ENCODE data around the gene LDLRAP1.
"Not testable (repeated sequence)": the region's sequence is repeated elsewhere in the genome, so short reads cannot be mapped to it uniquely, and the experiment has no call there.

Gene LDLRAP1

GRCh38 chr1:25579292-25580252 is 36.2 kb downstream of the LDLRAP1 start:
- no peak for DNase-seq

DNA sequence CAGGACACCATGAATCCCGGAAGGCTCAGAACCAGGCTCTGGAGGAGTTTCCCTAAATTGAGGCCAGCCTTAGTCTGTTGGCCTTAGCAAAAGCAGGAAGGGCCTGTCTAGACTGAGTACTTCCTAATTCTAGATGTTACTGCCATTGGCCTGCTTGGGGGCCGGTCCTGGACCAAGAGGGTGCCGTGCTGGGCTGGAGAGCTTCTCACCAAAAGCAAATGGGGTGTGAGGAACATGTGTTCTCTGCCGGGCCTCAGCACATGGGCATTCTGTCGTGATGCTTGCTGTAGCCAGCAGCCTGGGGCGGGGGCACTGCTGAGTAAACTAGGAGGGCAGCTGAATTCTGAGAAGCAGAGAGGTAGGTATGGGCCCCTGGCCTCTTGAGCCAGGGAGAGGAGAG is 37.5 kb downstream of the LDLRAP1 start:
- no peak for DNase-seq

DNA sequence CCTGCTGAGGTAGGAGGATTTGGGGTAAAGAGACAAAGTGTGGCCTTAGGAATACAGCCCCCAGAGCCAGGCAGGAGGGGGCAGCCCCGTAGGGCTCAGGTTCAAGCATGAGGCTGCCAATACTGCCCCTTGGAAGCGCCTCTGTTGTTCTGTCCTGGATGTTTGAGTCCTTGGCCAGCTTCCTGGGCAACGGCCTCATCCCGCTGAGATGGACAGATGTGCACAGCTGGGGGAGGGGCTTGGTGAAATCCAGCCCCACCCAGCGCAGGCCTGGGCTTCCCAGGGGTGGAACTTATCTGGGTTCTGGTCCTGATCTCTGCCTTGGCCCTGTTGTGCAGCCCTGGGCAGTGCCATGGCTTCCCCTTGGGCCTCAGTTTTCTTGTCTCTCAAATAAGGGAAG is 38.4 kb downstream of the LDLRAP1 start:
- DNase-seq, result no peak

DNA sequence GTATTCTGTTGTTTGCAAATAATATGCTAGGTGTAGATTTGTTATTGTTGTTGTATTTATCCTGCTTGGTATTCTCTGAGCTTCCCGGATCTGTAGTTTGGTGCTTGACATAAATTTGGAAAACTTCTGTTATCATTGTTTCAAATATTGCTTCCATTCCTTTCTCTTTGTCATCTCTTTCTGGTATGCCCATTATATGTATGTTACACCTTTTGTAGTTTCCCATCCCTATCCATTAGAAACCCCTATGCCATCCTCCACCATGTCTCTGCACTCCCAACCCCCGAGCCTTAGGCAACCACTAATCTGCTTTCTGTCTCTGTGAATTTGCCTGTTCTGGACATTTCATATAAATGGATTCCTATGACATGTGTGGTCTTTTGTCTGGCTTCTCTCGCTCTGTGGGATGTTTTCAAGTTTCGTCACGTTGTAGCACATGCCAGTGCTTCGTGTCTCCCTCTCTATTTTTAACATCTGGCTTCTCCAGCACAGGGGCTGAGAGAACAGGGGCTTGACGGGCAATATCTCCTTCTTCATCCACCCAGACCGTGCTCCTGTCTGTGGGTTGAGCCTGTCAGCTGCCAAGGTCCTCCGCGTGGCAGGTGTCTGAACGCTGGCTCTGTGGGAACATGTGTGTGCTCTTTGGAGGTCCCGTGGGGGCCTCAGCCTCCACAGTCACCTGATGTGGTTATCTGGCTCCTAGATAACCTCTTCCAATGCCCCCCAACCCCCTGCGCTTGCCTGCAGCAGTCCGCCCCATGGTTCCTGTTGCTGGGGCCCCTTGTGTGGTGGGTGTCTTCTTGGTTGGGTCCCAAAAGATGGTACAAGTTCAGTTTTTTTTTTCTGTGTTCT is 40.3 kb downstream of the LDLRAP1 start:
- no peak for DNase-seq

- no peak for DNase-seq
Observed at GRCh38 chr1:25586181-25586588, 42.8 kb downstream of the LDLRAP1 start.

- no peak for DNase-seq
Observed at GRCh38 chr1:25587290-25587689, 43.9 kb downstream of the LDLRAP1 start.

DNA sequence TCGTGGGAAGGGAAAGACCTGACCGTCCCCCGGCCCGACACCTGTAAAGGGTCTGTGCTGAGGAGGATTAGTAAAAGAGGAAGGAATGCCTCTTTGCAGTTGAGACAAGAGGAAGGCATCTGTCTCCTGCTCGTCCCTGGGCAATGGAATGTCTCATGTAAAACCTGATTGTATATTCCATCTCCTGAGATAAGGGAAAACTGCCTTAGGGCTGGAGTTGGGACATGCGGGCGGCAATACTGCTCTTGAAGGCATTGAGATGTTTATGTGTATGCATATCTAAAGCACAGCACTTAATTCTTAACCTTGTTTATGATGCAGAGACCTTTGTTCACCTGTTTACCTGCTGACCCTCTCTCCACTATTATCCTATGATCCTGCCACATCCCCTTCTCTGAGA is 44.8 kb downstream of the LDLRAP1 start:
- not testable (repeated sequence) for DNase-seq

DNA sequence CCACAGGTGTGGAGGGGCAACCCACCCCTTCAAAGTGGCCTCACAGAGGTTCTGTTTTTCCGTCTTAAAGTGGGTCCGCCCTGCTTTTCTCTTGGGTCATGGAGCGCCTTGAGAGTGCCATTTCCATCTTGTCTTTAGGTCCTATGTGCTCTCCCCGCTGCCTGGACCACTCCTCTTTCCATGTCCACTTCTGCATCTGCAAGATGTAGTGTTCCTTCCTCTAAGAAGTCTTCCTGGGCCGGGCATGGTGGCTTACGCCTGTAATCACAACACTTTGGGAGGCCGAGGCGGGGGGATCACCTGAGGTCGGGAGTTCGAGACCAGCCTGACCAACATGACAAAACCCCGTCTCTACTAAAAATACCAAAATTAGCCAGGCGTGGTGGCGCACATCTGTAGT is 45.4 kb downstream of the LDLRAP1 start:
- not testable (repeated sequence) for DNase-seq

GRCh38 chr1:25590096-25590824 is 46.9 kb downstream of the LDLRAP1 start:
- no peak for DNase-seq

- no peak for DNase-seq
Observed at GRCh38 chr1:25593861-25594260, 50.5 kb downstream of the LDLRAP1 start.

DNA sequence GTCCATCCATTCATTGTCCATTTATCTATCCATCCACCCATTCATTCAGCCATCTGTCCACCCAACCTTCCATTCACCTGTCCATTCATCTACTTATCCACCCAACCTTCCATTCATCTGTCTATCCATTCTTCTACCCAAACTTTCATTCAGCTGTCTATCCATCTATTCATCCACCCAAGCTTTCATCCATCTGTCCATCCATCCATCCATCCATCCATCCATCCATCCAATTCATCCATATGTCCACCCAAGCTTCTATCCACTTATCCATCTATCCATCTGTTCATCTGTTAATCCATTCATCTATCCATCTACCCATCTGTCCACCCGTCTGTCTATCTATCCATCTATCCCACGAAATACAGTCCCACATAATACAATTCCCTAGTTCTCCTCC is 51.6 kb downstream of the LDLRAP1 start:
- no peak for DNase-seq

DNA sequence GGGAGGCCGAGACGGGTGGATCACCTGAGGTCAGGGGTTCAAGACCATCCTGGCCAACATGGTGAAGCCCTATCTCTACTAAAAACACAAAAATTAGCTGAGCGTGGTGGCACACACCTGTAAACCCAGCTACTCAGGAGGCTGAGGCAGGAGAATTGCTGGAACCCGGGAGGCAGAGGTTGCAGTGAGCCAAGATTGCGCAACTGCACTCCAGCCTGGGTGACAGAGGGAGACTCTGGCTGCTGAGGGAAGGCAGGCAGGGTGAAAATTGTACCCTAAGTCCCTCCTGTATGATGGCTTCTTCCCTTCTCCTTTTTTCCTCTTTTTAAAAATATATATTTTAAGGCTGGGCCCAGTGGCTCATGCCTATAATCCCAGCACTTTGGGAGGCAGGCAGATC is 53.2 kb downstream of the LDLRAP1 start:
- not testable (repeated sequence) for DNase-seq

DNA sequence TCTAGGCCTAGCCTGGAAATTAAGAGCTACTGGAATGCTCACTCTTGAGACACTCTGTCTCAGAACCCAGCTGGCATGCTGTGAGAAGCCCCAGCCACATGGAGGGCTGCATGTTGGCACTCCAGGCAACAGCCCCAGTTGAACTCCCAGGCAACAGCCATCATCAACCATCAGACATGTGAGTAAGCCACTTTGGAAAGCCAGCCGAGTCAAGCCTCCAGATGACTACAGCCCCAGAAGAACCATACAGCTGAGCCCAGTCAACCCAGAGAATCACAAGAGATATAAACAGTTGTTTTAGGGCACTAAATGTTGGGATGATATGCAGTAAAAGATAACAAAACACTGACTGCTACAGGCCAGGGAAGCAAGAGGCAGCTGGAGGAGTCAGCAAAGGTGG is 55.5 kb downstream of the LDLRAP1 start:
- no peak for DNase-seq

DNA sequence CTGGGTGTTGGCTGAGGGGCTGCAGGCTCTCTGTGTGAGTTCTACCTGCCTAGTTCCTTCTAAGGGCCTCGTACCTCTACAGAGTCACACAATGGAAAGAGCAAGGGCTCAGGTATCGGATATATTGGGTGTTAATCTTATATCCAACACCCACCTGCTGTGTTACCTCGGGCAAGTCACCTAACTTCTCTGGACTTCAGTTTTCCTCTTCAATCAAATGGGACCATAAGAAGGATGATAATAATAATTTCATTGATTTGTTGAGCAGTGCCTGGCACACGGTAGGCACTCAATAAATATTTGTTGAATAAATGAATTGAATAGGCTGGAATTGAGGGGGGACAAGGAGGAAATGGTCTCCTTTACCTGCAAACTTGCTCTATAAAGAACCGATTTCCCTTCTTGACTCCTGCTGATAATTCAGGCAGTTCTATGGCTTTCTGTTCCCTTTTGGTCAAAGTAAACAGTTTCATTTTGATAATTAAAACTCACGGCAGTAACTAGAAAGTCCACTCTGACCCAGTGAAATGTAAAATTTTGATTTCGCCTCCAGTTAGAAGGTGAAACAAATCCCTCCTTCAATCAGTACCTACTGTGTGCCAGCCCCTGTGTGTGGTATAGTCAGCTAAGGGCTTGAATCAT is 56.7 kb downstream of the LDLRAP1 start:
- no peak for DNase-seq

DNA sequence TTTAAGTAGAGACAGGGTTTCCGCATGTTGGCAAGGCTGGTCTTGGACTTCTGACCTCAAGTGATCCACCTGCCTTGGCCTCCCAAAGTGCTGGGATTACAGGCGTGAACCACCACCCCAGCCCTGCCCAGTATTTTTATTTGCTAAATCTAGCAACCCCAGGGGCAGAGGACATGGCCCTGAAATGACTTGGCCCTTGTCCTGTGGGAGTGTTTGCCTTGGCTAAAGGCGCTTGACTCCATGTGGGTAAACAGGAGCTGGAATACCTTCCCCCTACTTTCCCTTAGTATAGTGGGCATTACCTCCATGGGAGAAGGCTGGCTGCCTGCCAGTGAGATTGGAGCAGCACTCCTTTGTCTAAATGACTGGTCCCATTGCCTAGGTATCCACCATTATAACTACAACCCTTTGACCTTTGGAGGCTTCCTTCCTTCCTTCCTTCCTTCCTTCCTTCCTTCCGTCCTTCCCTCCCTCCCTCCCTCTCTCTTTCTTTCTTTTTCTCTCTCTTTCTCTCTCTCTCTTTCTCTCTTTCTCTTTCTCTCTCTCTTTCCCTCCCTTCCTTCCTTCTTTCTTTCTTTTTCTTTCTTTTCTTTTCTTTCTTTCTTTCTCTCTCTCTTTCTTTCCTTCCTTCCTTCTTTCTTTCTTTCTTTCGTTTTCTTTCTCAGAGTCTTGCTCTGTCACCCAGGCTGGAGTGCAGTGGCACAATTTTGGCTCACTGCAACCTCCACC is 57.7 kb downstream of the LDLRAP1 start:
- not testable (repeated sequence) for DNase-seq

- DNase-seq, result not testable (repeated sequence)
Observed at GRCh38 chr1:25603779-25604538, 60.6 kb downstream of the LDLRAP1 start.

DNA sequence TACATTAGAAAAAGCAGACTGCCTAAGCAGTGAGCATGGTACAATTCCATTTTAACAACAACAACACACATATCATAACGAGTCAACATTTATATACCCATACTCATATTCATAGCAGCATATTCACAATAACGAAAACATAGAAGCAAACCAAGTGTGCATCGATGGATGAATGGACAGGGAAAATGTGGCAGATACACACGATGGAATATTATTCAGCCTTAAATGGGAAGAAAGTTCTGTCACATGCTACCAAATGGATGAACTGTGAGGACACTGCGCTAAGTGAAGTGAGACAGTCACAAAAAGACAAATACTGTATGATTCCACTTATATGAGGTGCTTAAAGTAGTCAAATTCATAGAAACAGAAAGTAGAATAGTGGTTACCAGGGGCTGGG is 63.7 kb downstream of the LDLRAP1 start:
- no peak for DNase-seq

GRCh38 chr1:25608488-25609178 is 65.2 kb downstream of the LDLRAP1 start:
- DNase-seq, result peak; percentile 70

DNA sequence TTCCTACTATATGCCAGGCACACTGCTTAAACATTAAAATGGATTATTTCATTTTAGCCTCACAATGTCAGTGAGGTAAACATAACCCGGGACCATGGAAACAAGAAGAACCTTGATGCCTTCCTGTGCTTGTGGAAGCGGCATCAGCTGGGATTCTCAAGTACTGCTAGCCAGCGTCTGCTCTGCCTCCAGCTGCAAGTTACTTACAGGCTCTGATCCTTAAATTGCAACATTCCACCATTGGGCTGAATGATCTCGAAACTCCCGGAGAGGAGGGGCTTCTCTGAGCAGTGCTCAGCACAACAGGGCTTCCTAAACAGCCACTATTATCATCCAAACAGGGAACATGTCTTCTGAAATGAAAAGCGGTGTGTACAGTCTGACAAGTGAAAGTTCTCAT is 66.5 kb downstream of the LDLRAP1 start:
- no peak for DNase-seq
